Activated T-helper 2 cell treated with anti-CD3 and anti-CD28 coated beads, Interferon-gamma antibody, Interleukin-2, Interleukin-4, amounts not matched to agents 10 μg/mL and 5 μg/mL and 100 μg/mL, durations not matched to agents 14 hours and 24 hours and 36 hours (primary cell): ENCODE data around the gene PRSS56. TPM values are rescaled to one million over a fixed set of nuclear protein-coding genes. Genes with fewer than 3 reads are reported as not detected.
"Not testable (repeated sequence)": the region's sequence is repeated elsewhere in the genome, so short reads cannot be mapped to it uniquely, and the experiment has no call there.

Experiments
- DNase-seq: peaks from one replicate; pipeline ENCODE4 v3.0.0; 2021; ENCODE audit warnings: low spot score
- H3K27ac Mint-ChIP-seq: one replicate; pipeline ENCODE4 v1.8.0; 2021; ENCODE audit warnings: mixed read lengths
- H3K27me3 Mint-ChIP-seq: one replicate; pipeline ENCODE4 v1.8.0; 2021; ENCODE audit warnings: low read depth, mixed read lengths
- H3K36me3 Mint-ChIP-seq: one replicate; pipeline ENCODE4 v1.8.0; 2021; ENCODE audit warnings: low read depth, mixed read lengths
- H3K4me1 Mint-ChIP-seq: one replicate; pipeline ENCODE4 v1.8.0; 2021; ENCODE audit warnings: low read depth, mixed read lengths
- H3K4me3 Mint-ChIP-seq: one replicate; pipeline ENCODE4 v1.8.0; 2021; ENCODE audit warnings: low read depth, mild to moderate bottlenecking, moderate library complexity, mixed read lengths
- H3K9me3 Mint-ChIP-seq: one replicate; pipeline ENCODE4 v1.8.0; 2021; ENCODE audit warnings: mixed read lengths
- intact Hi-C: fragments of 100-400 bp; cut with micrococcal nuclease; formaldehyde crosslinking; loops from one replicate; pipeline ENCODE4 v1.15.1; 2023
- total RNA-seq: library from RNA; stranded (reverse); gene quantifications from 2 replicates; pipeline ENCODE4 v1.2.3, GENCODE V29; 2022

Gene PRSS56
- total RNA-seq, 1 donor from 2014 or later: not detected

- DNase-seq: no peak
- Mint-ChIP-seq H3K27me3 (peaks cover 25% of the 10 kb centered on the region), H3K9me3 (no peaks in the 10 kb centered on the region), H3K4me3 (no peak overlapping the region), H3K27ac (no peak overlapping the region), H3K36me3 (no peaks in the 10 kb centered on the region), H3K4me1 (peaks cover 4% of the 10 kb centered on the region)
- intact Hi-C loops: no loop called here
These were observed 8.7 kb downstream of the PRSS56 start for GRCh38 chr2:232528746-232529460.

- H3K4me1 Mint-ChIP-seq: peaks cover 4% of the 10 kb centered on the region
- H3K27me3 Mint-ChIP-seq: peaks cover 16% of the 10 kb centered on the region
- H3K9me3 Mint-ChIP-seq: no peaks in the 10 kb centered on the region
- DNase-seq: no peak
- H3K27ac Mint-ChIP-seq: no peak overlapping the region
- H3K36me3 Mint-ChIP-seq: no peaks in the 10 kb centered on the region
- intact Hi-C loops: no loop called here
- H3K4me3 Mint-ChIP-seq: no peak overlapping the region
These were observed 9.8 kb downstream of the PRSS56 start for GRCh38 chr2:232529806-232530547.

GRCh38 chr2:232530626-232531260 is 10.6 kb downstream of the PRSS56 start:
- Mint-ChIP-seq H3K27me3 (peaks cover 16% of the 10 kb centered on the region), H3K36me3 (no peaks in the 10 kb centered on the region)
- DNase-seq: no peak

GRCh38 chr2:232532419-232532818 is 12.2 kb downstream of the PRSS56 start:
- no peak overlapping the region for H3K27ac Mint-ChIP-seq
- H3K4me3 Mint-ChIP-seq: no peak overlapping the region
- no peaks in the 10 kb centered on the region for H3K36me3 Mint-ChIP-seq
- no peak for DNase-seq
- peaks cover 7% of the 10 kb centered on the region for H3K27me3 Mint-ChIP-seq
- intact Hi-C loops: no loop called here
- peaks cover 4% of the 10 kb centered on the region for H3K4me1 Mint-ChIP-seq
- no peaks in the 10 kb centered on the region for H3K9me3 Mint-ChIP-seq

More at GRCh38 chr2:232530626-232531260, 10.6 kb downstream of the PRSS56 start:
- intact Hi-C loops: no loop called here
- H3K4me3 Mint-ChIP-seq: no peak overlapping the region
- no peaks in the 10 kb centered on the region for H3K9me3 Mint-ChIP-seq
- no peak overlapping the region for H3K27ac Mint-ChIP-seq
- peaks cover 4% of the 10 kb centered on the region for H3K4me1 Mint-ChIP-seq

DNA sequence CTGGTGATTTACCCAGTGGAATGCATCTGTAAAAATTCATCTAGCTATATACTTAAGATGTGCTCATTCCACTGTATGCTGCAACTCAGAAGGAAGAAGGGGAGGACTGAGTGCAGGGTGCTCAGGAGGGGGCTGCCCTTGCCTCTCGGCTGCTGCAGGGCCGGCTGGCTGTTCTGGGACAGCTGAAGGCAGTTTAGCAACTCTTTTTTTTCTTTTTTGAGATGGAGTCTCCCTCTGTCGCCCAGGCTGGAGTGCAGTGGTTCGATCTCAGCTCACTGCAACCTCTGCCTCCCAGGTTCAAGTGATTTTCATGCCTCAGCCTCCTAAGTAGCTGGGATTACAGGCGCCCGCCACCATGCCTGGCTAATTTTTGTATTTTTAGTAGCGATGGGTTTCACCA is 12.6 kb downstream of the PRSS56 start:
- H3K4me3 Mint-ChIP-seq, H3K4me1 Mint-ChIP-seq, H3K27me3 Mint-ChIP-seq, H3K27ac Mint-ChIP-seq, intact Hi-C loops, DNase-seq, H3K36me3 Mint-ChIP-seq, H3K9me3 Mint-ChIP-seq: not testable (repeated sequence)

GRCh38 chr2:232533944-232534710 is 13.9 kb downstream of the PRSS56 start:
- no peak overlapping the region for H3K4me3 Mint-ChIP-seq
- H3K27ac Mint-ChIP-seq: no peak overlapping the region
- no peaks in the 10 kb centered on the region for H3K36me3 Mint-ChIP-seq
- H3K4me1 Mint-ChIP-seq: no peaks in the 10 kb centered on the region
- DNase-seq: no peak
- peaks cover 7% of the 10 kb centered on the region for H3K27me3 Mint-ChIP-seq
- intact Hi-C loops: no loop called here
- no peaks in the 10 kb centered on the region for H3K9me3 Mint-ChIP-seq

GRCh38 chr2:232534940-232535651 is 14.9 kb downstream of the PRSS56 start:
- no peak for DNase-seq
- no peak overlapping the region for H3K27ac Mint-ChIP-seq
- no peaks in the 10 kb centered on the region for H3K4me1 Mint-ChIP-seq
- no peaks in the 10 kb centered on the region for H3K9me3 Mint-ChIP-seq
- no peaks in the 10 kb centered on the region for H3K36me3 Mint-ChIP-seq
- intact Hi-C loops: no loop called here
- H3K4me3 Mint-ChIP-seq: no peak overlapping the region
- H3K27me3 Mint-ChIP-seq: peaks cover 7% of the 10 kb centered on the region

DNA sequence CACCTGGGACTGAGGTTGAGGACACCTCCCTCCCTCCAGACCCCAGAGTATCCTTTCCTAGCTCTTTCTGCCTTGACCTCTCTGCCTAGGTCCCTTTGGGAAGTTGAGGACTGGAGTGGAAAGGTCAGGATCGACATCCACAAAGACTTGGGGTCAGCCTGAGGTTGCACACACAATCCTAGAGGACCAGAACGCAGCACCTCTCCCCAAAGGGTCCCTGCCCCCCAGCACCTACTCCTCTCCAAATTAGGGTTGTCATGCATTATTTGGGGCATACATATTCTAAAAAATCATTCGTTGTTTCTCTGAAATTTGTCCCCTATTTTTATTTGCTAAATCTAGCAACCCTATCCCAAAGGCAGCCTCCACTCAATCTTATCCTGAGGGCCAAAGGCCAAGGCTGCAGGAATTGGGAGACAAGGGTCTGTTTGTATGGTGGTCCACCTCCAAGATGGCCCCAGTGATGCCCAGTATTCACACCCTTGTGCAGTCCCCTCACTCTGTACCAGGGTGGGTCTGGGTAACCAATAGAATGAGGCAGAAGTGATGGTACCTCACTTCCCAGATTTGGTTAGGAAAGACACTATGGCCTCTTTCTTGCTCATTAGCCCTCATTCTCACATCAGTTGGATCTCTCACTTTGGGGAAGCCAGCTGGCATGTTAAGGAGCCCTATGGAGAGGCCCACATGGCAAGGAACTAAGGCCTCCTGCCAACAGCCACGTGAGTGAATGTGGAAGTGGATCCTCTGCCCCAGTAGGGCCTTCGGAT is 15.8 kb downstream of the PRSS56 start:
- Mint-ChIP-seq H3K36me3 (no peaks in the 10 kb centered on the region), H3K4me3 (no peak overlapping the region), H3K4me1 (no peaks in the 10 kb centered on the region), H3K27me3 (peaks cover 7% of the 10 kb centered on the region), H3K27ac (no peak overlapping the region), H3K9me3 (no peaks in the 10 kb centered on the region)
- intact Hi-C loops: no loop called here
- DNase-seq: no peak

DNA sequence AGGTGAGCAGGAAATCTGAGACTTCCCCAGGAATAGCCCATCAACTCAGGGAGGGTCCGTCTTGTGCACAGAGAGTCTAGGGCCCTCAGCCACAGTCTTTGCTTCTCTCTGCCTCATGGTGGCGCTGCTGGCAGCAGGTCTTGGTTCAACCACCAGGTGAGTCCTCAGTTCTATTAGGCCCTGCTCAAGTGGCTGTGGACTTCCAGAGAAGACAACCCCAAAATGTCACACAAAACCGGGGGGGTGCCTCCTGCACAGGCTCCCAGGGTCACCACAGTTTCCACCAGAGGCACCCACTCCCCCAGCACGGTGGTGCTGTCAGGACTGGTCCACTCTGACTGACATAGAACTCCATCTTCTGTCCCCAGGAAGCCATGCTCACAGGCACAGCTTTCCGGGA is 16.9 kb downstream of the PRSS56 start:
- H3K4me1 Mint-ChIP-seq: no peaks in the 10 kb centered on the region
- H3K4me3 Mint-ChIP-seq: no peak overlapping the region
- no peaks in the 10 kb centered on the region for H3K9me3 Mint-ChIP-seq
- intact Hi-C loops: no loop called here
- H3K36me3 Mint-ChIP-seq: no peaks in the 10 kb centered on the region
- H3K27me3 Mint-ChIP-seq: peaks cover 7% of the 10 kb centered on the region
- DNase-seq: no peak
- H3K27ac Mint-ChIP-seq: no peak overlapping the region

- H3K27ac Mint-ChIP-seq: no peak overlapping the region
- H3K36me3 Mint-ChIP-seq: no peaks in the 10 kb centered on the region
- DNase-seq: no peak
These were observed 17.3 kb downstream of the PRSS56 start for GRCh38 chr2:232537499-232537898.

GRCh38 chr2:232538671-232539070 is 18.5 kb downstream of the PRSS56 start:
- no peak overlapping the region for H3K27ac Mint-ChIP-seq
- intact Hi-C loops: no loop called here
- H3K36me3 Mint-ChIP-seq: no peaks in the 10 kb centered on the region
- H3K27me3 Mint-ChIP-seq: peaks cover 7% of the 10 kb centered on the region
- no peaks in the 10 kb centered on the region for H3K9me3 Mint-ChIP-seq
- DNase-seq: no peak
- no peaks in the 10 kb centered on the region for H3K4me1 Mint-ChIP-seq
- no peak overlapping the region for H3K4me3 Mint-ChIP-seq

More at GRCh38 chr2:232537499-232537898, 17.3 kb downstream of the PRSS56 start:
- intact Hi-C loops: no loop called here
- Mint-ChIP-seq H3K4me1 (no peaks in the 10 kb centered on the region), H3K27me3 (peaks cover 7% of the 10 kb centered on the region), H3K4me3 (no peak overlapping the region), H3K9me3 (no peaks in the 10 kb centered on the region)
